K562 (cell line): ENCODE data around the gene ANKLE1. TPM values are rescaled to one million over a fixed set of nuclear protein-coding genes. Genes with fewer than 3 reads are reported as not detected.

Source experiments
- C11orf30 ChIP-seq: fragments of 450-650 bp; IDR thresholded peaks from 2 replicates; pipeline ENCODE4 v1.6.1; 2016; ENCODE audit warnings: low read depth, mild to moderate bottlenecking
- CBX1 ChIP-seq: sonication (generic); IDR thresholded peaks from 2 replicates; pipeline ENCODE4 v1.6.1; 2016; ENCODE audit warnings: antibody characterized with exemption, low read depth, mild to moderate bottlenecking
- CSDE1 ChIP-seq, 2 experiments: fragments of 450-650 bp; IDR thresholded peaks; 2 replicates each; pipeline ENCODE4 v1.6.1; 2016; ENCODE audit warnings: mild to moderate bottlenecking in 1 of 2
- FOSL1 ChIP-seq: fragments of 200-800 bp; sonication (Bioruptor generic); conservative IDR thresholded peaks from 2 replicates; pipeline ENCODE4 v1.6.1; 2016; ENCODE audit warnings: missing genetic modification characterization, missing compliant biosample characterization
- GATAD2A ChIP-seq: fragments of 450-650 bp; IDR thresholded peaks from 2 replicates; pipeline ENCODE4 v1.6.1; 2017
- HNRNPLL ChIP-seq: fragments of 200-400 bp; formaldehyde crosslinking; IDR thresholded peaks from 2 replicates; pipeline ENCODE4 v1.6.1; 2017; ENCODE audit warnings: low read length, low read depth, mild to moderate bottlenecking; ENCODE audit not compliant: poor library complexity, severe bottlenecking
- KHSRP ChIP-seq: fragments of 450-650 bp; IDR thresholded peaks from 2 replicates; pipeline ENCODE4 v1.6.1; 2017
- KLF6 ChIP-seq: fragments of 250-450 bp; sonication (Bioruptor Pico); IDR thresholded peaks from 2 replicates; pipeline ENCODE4 v1.4.0; 2020; ENCODE audit warnings: mild to moderate bottlenecking, moderate library complexity, borderline replicate concordance
- LCOR ChIP-seq: sonication (generic); formaldehyde crosslinking; IDR thresholded peaks from 2 replicates; pipeline ENCODE4 v1.8.0; 2022; ENCODE audit warnings: mild to moderate bottlenecking, missing genetic modification reagents
- MED1 ChIP-seq: sonication (generic); formaldehyde crosslinking; IDR thresholded peaks from 2 replicates; pipeline ENCODE4 v1.8.1; 2023; ENCODE audit warnings: missing genetic modification reagents, borderline replicate concordance
- NEUROD1 ChIP-seq: fragments of 150-350 bp; IDR thresholded peaks from 2 replicates; pipeline ENCODE4 v1.6.1; 2014; ENCODE audit warnings: borderline replicate concordance, low read length, low read depth; ENCODE audit not compliant: partially characterized antibody
- NR3C1 ChIP-seq: sonication (generic); formaldehyde crosslinking; IDR thresholded peaks from 2 replicates; pipeline ENCODE4 v1.8.1; 2022; ENCODE audit warnings: missing genetic modification reagents
- NUFIP1 ChIP-seq: fragments of 450-650 bp; IDR thresholded peaks from 2 replicates; pipeline ENCODE4 v1.6.1; 2018; ENCODE audit not compliant: partially characterized antibody
- PHF21A ChIP-seq: fragments of 450-650 bp; IDR thresholded peaks from 2 replicates; pipeline ENCODE4 v1.6.1; 2017; ENCODE audit warnings: low read depth, borderline replicate concordance
- RBBP5 ChIP-seq: fragments of 200-600 bp; sonication (generic); IDR thresholded peaks from 2 replicates; pipeline ENCODE4 v1.6.1; 2012; ENCODE audit warnings: borderline replicate concordance, mild to moderate bottlenecking, low read length, control low read depth, inconsistent platforms; ENCODE audit not compliant: insufficient read depth, poor library complexity, severe bottlenecking
- SREBF1 ChIP-seq: fragments of 150-350 bp; IDR thresholded peaks from 2 replicates; pipeline ENCODE4 v1.6.1; 2014; ENCODE audit warnings: antibody characterized with exemption, low read depth, low read length, borderline replicate concordance
- ZNF830 ChIP-seq: fragments of 250-450 bp; sonication (Bioruptor Pico); IDR thresholded peaks from 2 replicates; pipeline ENCODE4 v1.5.0; 2021; ENCODE audit warnings: mild to moderate bottlenecking
- polyA plus RNA-seq, 8 experiments: library from polyadenylated mRNA; depleted of rRNA in 4 of 8; stranded (reverse) in 5 of 8; unstranded in 3 of 8; fragments of >200 nt; fragmentation: Nextera tagmentation in 2 of 8; fragmentation: Illumina TruSeq in 1 of 8; extraction: Ambion mirVana in 2 of 8; extraction: Trizol in 1 of 8; gene quantifications; 2 replicates each; pipeline versions ENCODE4 v1.2.1 to v1.2.3, GENCODE V29; 2011 to 2014; ENCODE audit warnings: inconsistent platforms in 1 of 8, missing spikeins in 1 of 8
- total RNA-seq, 7 experiments: library from RNA; depleted of rRNA in 6 of 7; stranded (reverse); fragments of >200 nt in 6 of 7; fragmentation: Illumina TruSeq in 2 of 7; extraction: Trizol in 2 of 7; gene quantifications; 2 replicates each; pipeline versions ENCODE4 v1.2.1 to v1.2.3, GENCODE V29; 2011 to 2021; ENCODE audit warnings: low replicate concordance in 1 of 7
- TF ChIP-seq, protein P1 (sequence below): fragments of 450-650 bp; IDR thresholded peaks from 2 replicates; pipeline ENCODE4 v1.6.1; 2016
- TF ChIP-seq, protein P2 (sequence below): sonication (generic); formaldehyde crosslinking; IDR thresholded peaks from 2 replicates; pipeline ENCODE4 v1.8.0; 2022; ENCODE audit warnings: mild to moderate bottlenecking, missing genetic modification reagents

The ANKLE1 gene
- total and polyA plus RNA-seq, 9 of the 15 experiments (the other 6 are each of a cell fraction or from before 2014, with no cell fraction given) = 0.63 to 9.2 (median 2.9) TPM

DNA sequence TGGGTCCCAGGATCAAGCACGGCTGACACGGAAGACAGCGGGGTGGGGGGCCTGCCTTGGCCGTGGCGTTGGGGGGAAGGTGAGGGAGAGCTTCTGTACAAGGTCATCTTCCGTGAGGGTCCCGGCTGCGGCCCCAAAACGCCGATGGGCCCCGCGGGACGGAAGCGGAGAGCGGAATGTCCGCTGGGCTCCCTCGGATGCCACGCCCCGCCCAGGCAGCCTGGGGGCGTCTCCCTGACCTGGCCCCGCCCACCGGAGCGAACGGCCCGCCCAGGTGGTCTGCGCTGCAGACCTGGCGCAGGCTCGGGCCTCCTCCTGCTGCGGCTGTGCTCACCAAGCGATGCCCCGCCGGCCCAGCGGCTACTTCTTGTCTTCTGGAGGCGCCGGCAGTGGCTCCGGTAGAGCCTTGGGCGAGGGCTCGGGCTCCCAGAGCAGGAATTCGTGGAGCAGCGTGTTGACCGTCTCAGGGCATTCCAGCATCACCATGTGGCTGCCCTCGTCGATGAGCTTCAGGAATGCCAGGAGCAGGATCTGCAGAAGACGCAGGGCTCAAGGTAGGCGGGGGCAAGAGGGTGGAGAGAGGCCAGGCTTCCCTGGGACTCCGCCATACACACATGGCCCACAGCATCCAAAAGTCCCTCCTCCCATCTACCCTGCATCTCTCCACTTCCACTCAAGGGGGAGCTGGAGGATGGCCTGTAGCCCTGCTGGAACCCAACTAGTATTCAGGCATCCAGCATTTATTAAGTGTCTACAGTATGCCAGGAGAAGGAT, 10.8 kb downstream of the ANKLE1 start (continued):
- TF ChIP-seq NUFIP1 (no peak), HNRNPLL (peak; percentile 35), ZNF830 (CRISPR knock-in tag) (no peak), SREBF1 (no peak), FOSL1 (tag) (no peak; the same call in 1 of the 2 replicates), CBX1 (0 out of 2 replicates have a peak, but pooled peaks have one; percentile 18), GATAD2A (0 out of 2 replicates have a peak, but pooled peaks have one; percentile 72), KLF6 (no peak), LCOR (CRISPR knock-in tag) (no peak), RBBP5 (no peak), KHSRP (no peak), NEUROD1 (no peak), C11orf30 (no peak), MED1 (no peak), NR3C1 (no peak), PHF21A (no peak), CSDE1 (IDR thresholded peaks at IDR 0.05) (no peak)
- TF ChIP-seq, protein P1, sequence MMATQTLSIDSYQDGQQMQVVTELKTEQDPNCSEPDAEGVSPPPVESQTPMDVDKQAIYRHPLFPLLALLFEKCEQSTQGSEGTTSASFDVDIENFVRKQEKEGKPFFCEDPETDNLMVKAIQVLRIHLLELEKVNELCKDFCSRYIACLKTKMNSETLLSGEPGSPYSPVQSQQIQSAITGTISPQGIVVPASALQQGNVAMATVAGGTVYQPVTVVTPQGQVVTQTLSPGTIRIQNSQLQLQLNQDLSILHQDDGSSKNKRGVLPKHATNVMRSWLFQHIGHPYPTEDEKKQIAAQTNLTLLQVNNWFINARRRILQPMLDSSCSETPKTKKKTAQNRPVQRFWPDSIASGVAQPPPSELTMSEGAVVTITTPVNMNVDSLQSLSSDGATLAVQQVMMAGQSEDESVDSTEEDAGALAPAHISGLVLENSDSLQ = no peak
- TF ChIP-seq, protein P2, sequence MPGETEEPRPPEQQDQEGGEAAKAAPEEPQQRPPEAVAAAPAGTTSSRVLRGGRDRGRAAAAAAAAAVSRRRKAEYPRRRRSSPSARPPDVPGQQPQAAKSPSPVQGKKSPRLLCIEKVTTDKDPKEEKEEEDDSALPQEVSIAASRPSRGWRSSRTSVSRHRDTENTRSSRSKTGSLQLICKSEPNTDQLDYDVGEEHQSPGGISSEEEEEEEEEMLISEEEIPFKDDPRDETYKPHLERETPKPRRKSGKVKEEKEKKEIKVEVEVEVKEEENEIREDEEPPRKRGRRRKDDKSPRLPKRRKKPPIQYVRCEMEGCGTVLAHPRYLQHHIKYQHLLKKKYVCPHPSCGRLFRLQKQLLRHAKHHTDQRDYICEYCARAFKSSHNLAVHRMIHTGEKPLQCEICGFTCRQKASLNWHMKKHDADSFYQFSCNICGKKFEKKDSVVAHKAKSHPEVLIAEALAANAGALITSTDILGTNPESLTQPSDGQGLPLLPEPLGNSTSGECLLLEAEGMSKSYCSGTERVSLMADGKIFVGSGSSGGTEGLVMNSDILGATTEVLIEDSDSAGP (CRISPR knock-in tag) = no peak
